ENCODE data around the gene PJA1. TPM values are rescaled to one million over a fixed set of nuclear protein-coding genes. Genes with fewer than 3 reads are reported as not detected.
A peak's percentile ranks its signal among the peaks of the same experiment; 100 is the strongest.

Gene PJA1
- total RNA-seq, 6 experiments from 2014 or later: 3.9 to 10.4 (median 6.7) TPM

GRCh38 chrX:69128588-69128987 lies 36.7 kb downstream of the PJA1 start:
- Histone ChIP-seq H3K27ac (no peak overlapping the region), H3K9me3 (no peaks in the 10 kb centered on the region), H3K4me3 (no peak overlapping the region), H3K27me3 (no peaks in the 10 kb centered on the region), H3K36me3 (no peaks in the 10 kb centered on the region), H3K4me1 (no peaks in the 10 kb centered on the region)
- WGBS (ENCODE audit: insufficient coverage, low coverage, low lambda C conversion rate, missing lambda C conversion rate): 30% methylated on average over 7 of the region's 34 CpGs
- intact Hi-C loops (cut with DNase I): no loop called here
- peak in 1 of 4 donors; percentile 13 for ATAC-seq
- DNase-seq: no peak
- TF ChIP-seq, protein P1, sequence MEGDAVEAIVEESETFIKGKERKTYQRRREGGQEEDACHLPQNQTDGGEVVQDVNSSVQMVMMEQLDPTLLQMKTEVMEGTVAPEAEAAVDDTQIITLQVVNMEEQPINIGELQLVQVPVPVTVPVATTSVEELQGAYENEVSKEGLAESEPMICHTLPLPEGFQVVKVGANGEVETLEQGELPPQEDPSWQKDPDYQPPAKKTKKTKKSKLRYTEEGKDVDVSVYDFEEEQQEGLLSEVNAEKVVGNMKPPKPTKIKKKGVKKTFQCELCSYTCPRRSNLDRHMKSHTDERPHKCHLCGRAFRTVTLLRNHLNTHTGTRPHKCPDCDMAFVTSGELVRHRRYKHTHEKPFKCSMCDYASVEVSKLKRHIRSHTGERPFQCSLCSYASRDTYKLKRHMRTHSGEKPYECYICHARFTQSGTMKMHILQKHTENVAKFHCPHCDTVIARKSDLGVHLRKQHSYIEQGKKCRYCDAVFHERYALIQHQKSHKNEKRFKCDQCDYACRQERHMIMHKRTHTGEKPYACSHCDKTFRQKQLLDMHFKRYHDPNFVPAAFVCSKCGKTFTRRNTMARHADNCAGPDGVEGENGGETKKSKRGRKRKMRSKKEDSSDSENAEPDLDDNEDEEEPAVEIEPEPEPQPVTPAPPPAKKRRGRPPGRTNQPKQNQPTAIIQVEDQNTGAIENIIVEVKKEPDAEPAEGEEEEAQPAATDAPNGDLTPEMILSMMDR (IDR thresholded peaks at IDR 0.05): no peak
- TF ChIP-seq POLR2A (IDR thresholded peaks at IDR 0.05): no peak

DNA sequence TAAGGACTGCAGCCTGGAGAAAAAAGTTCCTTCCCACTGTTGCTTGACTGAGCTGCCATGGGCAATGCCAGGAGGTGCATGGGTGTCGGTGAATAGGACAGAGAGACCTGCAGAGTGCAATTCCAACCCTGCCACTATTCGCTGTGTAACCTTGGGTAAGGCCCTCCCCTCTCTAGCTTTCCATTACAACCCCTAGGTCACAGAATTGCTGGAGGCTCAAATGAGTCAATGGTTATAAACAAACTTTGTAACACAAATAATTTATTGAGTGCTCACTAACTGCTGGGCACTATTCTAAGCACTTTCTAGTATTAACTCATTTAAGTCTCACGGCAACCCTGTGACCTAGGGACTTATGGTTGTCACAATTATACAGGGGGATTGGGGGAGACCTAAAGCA lies 37.8 kb downstream of the PJA1 start:
- WGBS (ENCODE audit: insufficient coverage, low coverage, low lambda C conversion rate, missing lambda C conversion rate): 73% methylated on average over 1 of the region's 3 CpGs
- no peak for ATAC-seq
- Histone ChIP-seq H3K4me3 (no peak overlapping the region), H3K27me3 (no peaks in the 10 kb centered on the region), H3K27ac (no peak overlapping the region), H3K9me3 (no peaks in the 10 kb centered on the region), H3K4me1 (no peaks in the 10 kb centered on the region), H3K36me3 (no peaks in the 10 kb centered on the region)
- TF ChIP-seq, protein P1 (IDR thresholded peaks at IDR 0.05): no peak
- no peak for TF ChIP-seq POLR2A (IDR thresholded peaks at IDR 0.05)
- intact Hi-C loops (cut with DNase I): no loop called here
- no peak for DNase-seq

- no CpG with 5 or more reads among the region's 5 CpGs for WGBS (ENCODE audit: insufficient coverage, low coverage, low lambda C conversion rate, missing lambda C conversion rate)
- no peaks in the 10 kb centered on the region for H3K4me1 ChIP-seq
- DNase-seq (no peak), ATAC-seq (no peak)
- no peaks in the 10 kb centered on the region for H3K9me3 ChIP-seq
- no peak for TF ChIP-seq POLR2A (IDR thresholded peaks at IDR 0.05)
- intact Hi-C loops (cut with DNase I): no loop called here
- H3K27ac ChIP-seq: no peak overlapping the region
- H3K27me3 ChIP-seq: no peaks in the 10 kb centered on the region
- H3K36me3 ChIP-seq: no peaks in the 10 kb centered on the region
- no peak overlapping the region for H3K4me3 ChIP-seq
These were observed 38.6 kb downstream of the PJA1 start for GRCh38 chrX:69126642-69127041.

DNA sequence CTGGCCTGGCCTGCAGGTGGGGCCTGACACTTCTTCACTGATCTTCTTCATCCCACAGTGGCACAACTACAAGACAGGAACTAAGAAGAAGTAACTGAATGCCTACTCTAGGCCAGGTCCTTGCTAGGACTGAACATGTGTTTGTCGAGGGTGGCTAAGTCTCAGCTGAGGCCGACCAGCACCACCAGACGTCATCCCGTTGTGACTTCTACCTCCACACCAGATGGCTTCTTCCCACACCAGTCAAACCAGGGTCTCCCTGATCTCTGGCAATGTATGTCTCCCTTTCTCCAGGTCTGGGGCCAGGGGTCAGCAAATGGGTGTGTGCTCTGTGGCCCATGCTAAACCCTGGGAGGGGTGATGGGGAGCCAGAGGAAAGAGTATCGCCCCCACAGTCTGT lies 40.2 kb downstream of the PJA1 start:
- H3K27me3 ChIP-seq: no peaks in the 10 kb centered on the region
- no peak overlapping the region for H3K27ac ChIP-seq
- TF ChIP-seq POLR2A (IDR thresholded peaks at IDR 0.05): no peak
- TF ChIP-seq, protein P1 (IDR thresholded peaks at IDR 0.05): no peak
- intact Hi-C loops (cut with DNase I): no loop called here
- ATAC-seq (no peak), DNase-seq (no peak)
- no peak overlapping the region for H3K4me3 ChIP-seq
- H3K9me3 ChIP-seq: no peaks in the 10 kb centered on the region
- H3K36me3 ChIP-seq: no peaks in the 10 kb centered on the region
- 30% methylated on average over 2 of the region's 5 CpGs for WGBS (ENCODE audit: insufficient coverage, low coverage, low lambda C conversion rate, missing lambda C conversion rate)
- H3K4me1 ChIP-seq: no peaks in the 10 kb centered on the region

GRCh38 chrX:69124108-69124507 lies 41.1 kb downstream of the PJA1 start:
- TF ChIP-seq, protein P1 (IDR thresholded peaks at IDR 0.05): no peak
- no peak for TF ChIP-seq POLR2A (IDR thresholded peaks at IDR 0.05)
- DNase-seq: no peak
- 87% methylated on average over 3 of the region's 3 CpGs for WGBS (ENCODE audit: insufficient coverage, low coverage, low lambda C conversion rate, missing lambda C conversion rate)
- Histone ChIP-seq H3K27me3 (no peaks in the 10 kb centered on the region), H3K4me3 (no peak overlapping the region), H3K9me3 (no peaks in the 10 kb centered on the region), H3K4me1 (no peaks in the 10 kb centered on the region), H3K27ac (no peak overlapping the region), H3K36me3 (no peaks in the 10 kb centered on the region)
- no peak for ATAC-seq
- intact Hi-C loops (cut with DNase I): no loop called here

Measured in right lobe of liver (tissue), 6 donors.